Ascending aorta (tissue), 2 donors: Measurements from ENCODE around the gene UBL4B. TPM values are rescaled to one million over a fixed set of nuclear protein-coding genes. Genes with fewer than 3 reads are reported as not detected.

Experiments
- DNase-seq, 2 donors: peaks; one replicate each; pipeline ENCODE4 v3.0.0-alpha.2; 2019; ENCODE audit warnings: low spot score in 2 of 2
- H3K27ac ChIP-seq, 2 donors: fragments of 200-600 bp; sonication (generic); one replicate each; pipeline ENCODE4 v1.5.1; 2016 to 2017; ENCODE audit warnings: mild to moderate bottlenecking in 1 of 2
- H3K27me3 ChIP-seq: fragments of 200-600 bp; sonication (generic); one replicate; pipeline ENCODE4 v1.5.1; 2017
- H3K36me3 ChIP-seq, 2 donors: fragments of 200-600 bp; sonication (generic); one replicate each; pipeline ENCODE4 v1.5.1; 2016
- H3K4me1 ChIP-seq, 2 donors: fragments of 200-600 bp; sonication (generic); one replicate each; pipeline ENCODE4 v1.5.1; 2016 to 2017; ENCODE audit warnings: mild to moderate bottlenecking in 1 of 2
- H3K4me3 ChIP-seq, 2 donors: fragments of 200-600 bp; sonication (generic); one replicate each; pipeline ENCODE4 v1.5.1; 2016 to 2017; ENCODE audit warnings: mild to moderate bottlenecking in 1 of 2
- H3K9me3 ChIP-seq, 2 donors: fragments of 200-600 bp; sonication (generic); one replicate each; pipeline ENCODE4 v1.5.1; 2016
- intact Hi-C: fragments of 100-400 bp; cut with DNase I; formaldehyde crosslinking; loops from one replicate; pipeline ENCODE4 v1.15.1; 2023
- total RNA-seq: library from RNA; depleted of rRNA; stranded (reverse); fragments of >200 nt; gene quantifications from one replicate; pipeline ENCODE4 v1.1.0, GENCODE V29; 2016
- TF ChIP-seq, protein P1 (sequence below), 3 experiments: fragments of 200-600 bp in 2 of 3; fragments of 450-650 bp in 1 of 3; sonication (generic) in 2 of 3; IDR thresholded peaks; one replicate each; pipeline ENCODE4 v1.5.1; 2016 to 2019; ENCODE audit warnings: antibody characterized with exemption in 3 of 3, mild to moderate bottlenecking in 1 of 3, moderate library complexity in 1 of 3

UBL4B gene
- total RNA-seq = not detected

GRCh38 chr1:110112143-110112542, at the start of gene UBL4B:
Gene UBL4B, plus strand, starts transcription at chr1:110112443. Its CDS starts 92 bp downstream, at chr1:110112535.
- H3K4me1 ChIP-seq = no peaks in the 10 kb centered on the region
- H3K4me3 ChIP-seq = no peak within 1 kb of the TSS
- H3K9me3 ChIP-seq = no peaks in the 10 kb centered on the region
- TF ChIP-seq, protein P1, sequence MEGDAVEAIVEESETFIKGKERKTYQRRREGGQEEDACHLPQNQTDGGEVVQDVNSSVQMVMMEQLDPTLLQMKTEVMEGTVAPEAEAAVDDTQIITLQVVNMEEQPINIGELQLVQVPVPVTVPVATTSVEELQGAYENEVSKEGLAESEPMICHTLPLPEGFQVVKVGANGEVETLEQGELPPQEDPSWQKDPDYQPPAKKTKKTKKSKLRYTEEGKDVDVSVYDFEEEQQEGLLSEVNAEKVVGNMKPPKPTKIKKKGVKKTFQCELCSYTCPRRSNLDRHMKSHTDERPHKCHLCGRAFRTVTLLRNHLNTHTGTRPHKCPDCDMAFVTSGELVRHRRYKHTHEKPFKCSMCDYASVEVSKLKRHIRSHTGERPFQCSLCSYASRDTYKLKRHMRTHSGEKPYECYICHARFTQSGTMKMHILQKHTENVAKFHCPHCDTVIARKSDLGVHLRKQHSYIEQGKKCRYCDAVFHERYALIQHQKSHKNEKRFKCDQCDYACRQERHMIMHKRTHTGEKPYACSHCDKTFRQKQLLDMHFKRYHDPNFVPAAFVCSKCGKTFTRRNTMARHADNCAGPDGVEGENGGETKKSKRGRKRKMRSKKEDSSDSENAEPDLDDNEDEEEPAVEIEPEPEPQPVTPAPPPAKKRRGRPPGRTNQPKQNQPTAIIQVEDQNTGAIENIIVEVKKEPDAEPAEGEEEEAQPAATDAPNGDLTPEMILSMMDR (IDR thresholded peaks at IDR 0.05) = no peak
- H3K27ac ChIP-seq = no peak within 1 kb of the TSS
- H3K36me3 ChIP-seq = no peaks in the 10 kb centered on the region
- no peaks in the 10 kb centered on the region for H3K27me3 ChIP-seq
- intact Hi-C loops = no loop called here
- no peak for DNase-seq

GRCh38 chr1:110062612-110063011, 49.6 kb upstream of the UBL4B start:
- TF ChIP-seq, protein P1 (IDR thresholded peaks at IDR 0.05) = no peak
- no peaks in the 10 kb centered on the region for H3K4me1 ChIP-seq
- H3K27ac ChIP-seq = no peak overlapping the region
- no peaks in the 10 kb centered on the region for H3K27me3 ChIP-seq
- intact Hi-C loops = no loop called here
- no peak for DNase-seq
- H3K9me3 ChIP-seq = no peaks in the 10 kb centered on the region
- H3K36me3 ChIP-seq = peaks cover under 1 to 24% of the 10 kb centered on the region in 2 donors
- H3K4me3 ChIP-seq = no peak overlapping the region

DNA sequence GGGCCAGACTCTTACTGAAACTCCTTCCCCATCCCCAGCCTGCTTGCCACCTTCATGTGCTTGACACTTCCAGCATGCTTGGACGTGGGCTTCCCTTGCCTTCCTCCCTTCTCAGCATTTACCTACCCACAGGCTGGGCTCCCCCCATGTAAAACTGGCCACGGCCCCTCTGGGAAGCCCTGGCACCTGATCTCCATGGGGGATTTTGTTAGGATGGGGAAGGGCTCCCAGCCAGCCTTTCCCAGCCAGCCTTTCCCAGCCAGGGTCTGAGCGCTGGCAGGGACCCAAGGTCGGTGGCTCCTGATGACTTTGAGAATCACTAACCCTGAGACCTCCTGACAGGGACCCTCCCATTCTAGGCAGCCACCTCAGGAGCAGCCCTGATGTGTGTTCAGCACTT, 48.5 kb upstream of the UBL4B start:
- intact Hi-C loops = no loop called here
- no peak overlapping the region for H3K4me3 ChIP-seq
- no peaks in the 10 kb centered on the region for H3K9me3 ChIP-seq
- H3K27ac ChIP-seq = no peak overlapping the region
- peaks cover 0 to 13% of the 10 kb centered on the region in 2 donors for H3K36me3 ChIP-seq
- peaks cover 10% of the 10 kb centered on the region for H3K27me3 ChIP-seq
- peaks cover 0 to 2% of the 10 kb centered on the region in 2 donors for H3K4me1 ChIP-seq
- DNase-seq = no peak
- TF ChIP-seq, protein P1 (IDR thresholded peaks at IDR 0.05) = no peak

- Histone ChIP-seq H3K9me3 (no peaks in the 10 kb centered on the region), H3K27me3 (peaks cover 20% of the 10 kb centered on the region), H3K36me3 (peaks cover 0 to 6% of the 10 kb centered on the region in 2 donors), H3K27ac (no peak overlapping the region), H3K4me3 (no peak overlapping the region), H3K4me1 (peaks cover 0 to 4% of the 10 kb centered on the region in 2 donors)
- TF ChIP-seq, protein P1 (IDR thresholded peaks at IDR 0.05) = no peak
- no peak for DNase-seq
- intact Hi-C loops = no loop called here
Observed at GRCh38 chr1:110064576-110065337, 47.5 kb upstream of the UBL4B start.

GRCh38 chr1:110065841-110066240, 46.4 kb upstream of the UBL4B start:
- intact Hi-C loops = no loop called here
- Histone ChIP-seq H3K4me1 (peaks cover 0 to 4% of the 10 kb centered on the region in 2 donors), H3K27ac (no peak overlapping the region), H3K27me3 (peaks cover 29% of the 10 kb centered on the region), H3K4me3 (no peak overlapping the region), H3K36me3 (peaks cover 0 to 6% of the 10 kb centered on the region in 2 donors), H3K9me3 (no peaks in the 10 kb centered on the region)
- no peak for DNase-seq
- TF ChIP-seq, protein P1 (IDR thresholded peaks at IDR 0.05) = no peak
